ENCODE measurements around the gene CGRRF1.

GRCh38 chr14:54547583-54547982, 37.9 kb downstream of the CGRRF1 start:
- TF ChIP-seq CTCF (IDR thresholded peaks at IDR 0.05; ENCODE audit: insufficient read depth, low read depth, low read length) (no peak), EZH2 (IDR thresholded peaks at IDR 0.05; ENCODE audit: insufficient read depth, low read length) (no peak)

Data from astrocyte (in vitro differentiated cells and primary cell).